NCI-H446 (cell line): ENCODE data around the gene VTI1A.
"Not testable (repeated sequence)": the region's sequence is repeated elsewhere in the genome, so short reads cannot be mapped to it uniquely, and the experiment has no call there.

Experiments used
- DNase-seq, 2 experiments: peaks; one replicate each; lab custom pipeline; 2025; lab: John Stamatoyannopoulos, UW

VTI1A gene

GRCh38 chr10:112722758-112723157 is 275.7 kb downstream of the VTI1A start:
- no peak for DNase-seq

GRCh38 chr10:112723876-112724275 is 276.9 kb downstream of the VTI1A start:
- DNase-seq = no peak

GRCh38 chr10:112724404-112724991 is 277.5 kb downstream of the VTI1A start:
- DNase-seq = no peak

- no peak for DNase-seq
These were observed 281.3 kb downstream of the VTI1A start for GRCh38 chr10:112728118-112728883.

GRCh38 chr10:112728997-112729396 is 282.0 kb downstream of the VTI1A start:
- DNase-seq = no peak

GRCh38 chr10:112731450-112731849 is 284.4 kb downstream of the VTI1A start:
- DNase-seq = not testable (repeated sequence)

- peak in 1 of 2 experiments; percentile 12 for DNase-seq
These were observed 285.4 kb downstream of the VTI1A start for GRCh38 chr10:112732277-112732921.

- no peak for DNase-seq
These were observed 288.2 kb downstream of the VTI1A start for GRCh38 chr10:112735041-112735695.

- no peak for DNase-seq
These were observed 291.9 kb downstream of the VTI1A start for GRCh38 chr10:112738606-112739591.

GRCh38 chr10:112739592-112740353 is 292.8 kb downstream of the VTI1A start:
- DNase-seq = no peak

GRCh38 chr10:112741830-112742402 is 294.9 kb downstream of the VTI1A start:
- no peak for DNase-seq

GRCh38 chr10:112744181-112745096 is 297.4 kb downstream of the VTI1A start:
- DNase-seq = no peak

- no peak for DNase-seq
These were observed 299.3 kb downstream of the VTI1A start for GRCh38 chr10:112746329-112746728.

GRCh38 chr10:112750427-112751167 is 303.6 kb downstream of the VTI1A start:
- DNase-seq = no peak

GRCh38 chr10:112751651-112752050 is 304.6 kb downstream of the VTI1A start:
- DNase-seq = no peak

GRCh38 chr10:112752288-112752687 is 305.3 kb downstream of the VTI1A start:
- DNase-seq = no peak

GRCh38 chr10:112753961-112754411 is 307.0 kb downstream of the VTI1A start:
- no peak for DNase-seq
